ENCODE measurements around the gene SLC6A16.

Gene SLC6A16

GRCh38 chr19:49347191-49347590 is 22.2 kb upstream of the SLC6A16 start:
- peak in 1 of 10 donors; percentile 83 for DNase-seq

GRCh38 chr19:49344505-49345423 is 19.8 kb upstream of the SLC6A16 start:
- DNase-seq, result peak in 1 of 10 donors; percentile 41
- intact Hi-C loops (cut with DNase I), result no loop called here

More at GRCh38 chr19:49347191-49347590, 22.2 kb upstream of the SLC6A16 start:
- intact Hi-C loops (cut with DNase I), result no loop called here

- intact Hi-C loops (cut with DNase I), result no loop called here
- peak in 1 of 10 donors; percentile 32 for DNase-seq
Measured at GRCh38 chr19:49343123-49343522, 18.1 kb upstream of the SLC6A16 start.

GRCh38 chr19:49342291-49342721 is 17.3 kb upstream of the SLC6A16 start:
- intact Hi-C loops (cut with DNase I), result no loop called here
- DNase-seq, result peak in 2 of 10 donors; percentile 52 to 61

GRCh38 chr19:49340865-49341718 is 16.1 kb upstream of the SLC6A16 start:
- intact Hi-C loops (cut with DNase I), result no loop called here
- peak in 1 of 10 donors; percentile 48 for DNase-seq

- intact Hi-C loops (cut with DNase I), result no loop called here
- peak in 2 of 10 donors; percentile 65 to 68 for DNase-seq
Measured at GRCh38 chr19:49340069-49340864, 15.3 kb upstream of the SLC6A16 start.

- intact Hi-C loops (cut with DNase I), result no loop called here
- peak; percentile 55 to 96 (median 80) for DNase-seq
Measured at GRCh38 chr19:49339301-49340068, 14.5 kb upstream of the SLC6A16 start.

- intact Hi-C loops (cut with DNase I), result no loop called here
- DNase-seq, result peak in 4 of 10 donors; percentile 31 to 90 (median 66)
Measured at GRCh38 chr19:49338691-49339300, 13.8 kb upstream of the SLC6A16 start.

GRCh38 chr19:49338023-49338677 is 13.2 kb upstream of the SLC6A16 start:
- intact Hi-C loops (cut with DNase I), result no loop called here
- DNase-seq, result no peak

GRCh38 chr19:49337267-49338022 is 12.5 kb upstream of the SLC6A16 start:
- intact Hi-C loops (cut with DNase I), result no loop called here
- DNase-seq, result no peak

GRCh38 chr19:49336482-49337266 is 11.7 kb upstream of the SLC6A16 start:
- intact Hi-C loops (cut with DNase I), result no loop called here
- no peak for DNase-seq

- intact Hi-C loops (cut with DNase I), result no loop called here
- peak in 1 of 10 donors; percentile 55 for DNase-seq
Measured at GRCh38 chr19:49335784-49336481, 10.9 kb upstream of the SLC6A16 start.

- DNase-seq, result peak in 2 of 10 donors; percentile 55 to 59
- intact Hi-C loops (cut with DNase I), result no loop called here
Measured at GRCh38 chr19:49335071-49335783, 10.2 kb upstream of the SLC6A16 start, which contains the start of gene CD37. Gene CD37, plus strand, starts transcription at chr19:49335406. Its CDS starts 135 bp downstream, at chr19:49335541.

- no peak for DNase-seq
- intact Hi-C loops (cut with DNase I), result no loop called here
Measured at GRCh38 chr19:49333811-49334288, 8.9 kb upstream of the SLC6A16 start.

GRCh38 chr19:49333418-49333805 is 8.4 kb upstream of the SLC6A16 start:
- intact Hi-C loops (cut with DNase I), result no loop called here
- no peak for DNase-seq

Measured in posterior cingulate gyrus (tissue), 11 donors.